ENCODE measurements around the gene ZFAND2A.
"Not testable (repeated sequence)": the region's sequence is repeated elsewhere in the genome, so short reads cannot be mapped to it uniquely, and the experiment has no call there.

Gene ZFAND2A

DNA sequence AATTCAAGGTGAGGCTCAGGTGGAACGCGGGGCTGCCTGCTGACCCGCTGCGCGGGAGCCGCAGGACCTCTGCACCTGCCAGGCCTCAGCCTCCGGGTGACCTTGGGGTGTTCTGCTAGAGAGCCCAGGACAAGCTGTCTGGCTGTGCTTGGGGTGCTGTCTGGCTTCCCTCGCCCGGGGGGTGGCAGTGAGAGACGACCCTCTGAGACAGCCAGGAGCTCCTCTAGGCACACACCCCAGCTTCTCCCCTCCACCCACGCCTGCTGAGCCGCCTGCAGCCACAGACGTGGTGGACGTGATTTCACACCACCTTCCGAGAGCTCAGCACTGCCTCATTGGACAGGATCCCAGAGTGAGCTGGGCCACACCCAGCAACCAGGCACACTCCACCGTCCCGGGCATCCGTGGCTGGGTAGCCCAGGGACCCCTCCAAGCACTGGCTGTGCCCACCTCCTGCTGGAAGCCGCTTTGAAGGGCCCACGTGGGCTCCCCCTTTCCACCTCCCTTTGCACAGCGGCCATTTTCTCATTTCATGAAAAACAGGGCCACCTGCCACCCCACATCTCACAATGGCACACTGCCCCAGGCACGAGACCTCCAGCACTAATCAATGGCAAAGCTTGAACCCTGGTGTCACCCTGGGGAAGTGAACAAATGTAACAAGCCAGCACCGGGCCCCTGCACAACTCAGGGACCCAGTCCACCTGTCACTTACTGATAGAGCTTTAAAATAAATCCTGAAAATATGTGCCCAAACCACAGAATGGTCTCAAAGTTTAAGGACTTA, 35.0 kb downstream of the ZFAND2A start:
- no peak overlapping the region for H3K27ac Mint-ChIP-seq

DNA sequence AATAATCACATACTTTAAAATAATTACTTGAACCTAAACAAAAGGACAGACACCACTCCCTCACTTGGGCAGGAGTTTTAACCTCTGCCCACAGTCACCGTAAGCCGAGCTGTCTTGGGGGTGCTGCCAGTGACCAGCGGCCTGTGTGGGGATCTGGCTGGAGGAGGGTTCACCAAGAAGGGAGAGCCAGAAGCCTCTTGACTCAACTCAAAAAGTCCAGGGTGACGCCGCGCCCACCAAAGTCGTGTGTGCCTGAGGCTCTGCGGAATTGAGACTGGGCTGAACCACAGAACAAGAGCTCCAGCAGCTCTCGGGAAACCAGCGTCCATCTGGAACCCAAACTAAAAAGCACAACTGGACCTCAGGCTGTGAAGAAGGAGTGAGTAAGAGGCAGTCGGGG, 35.8 kb downstream of the ZFAND2A start:
- Mint-ChIP-seq H3K27ac (no peak overlapping the region), H3K9me3 (no peaks in the 10 kb centered on the region), H3K27me3 (no peaks in the 10 kb centered on the region), H3K4me3 (no peak overlapping the region), H3K4me1 (no peaks in the 10 kb centered on the region), H3K36me3 (peaks cover 15% of the 10 kb centered on the region)
- no peak for ATAC-seq

More for the DNA sequence above, 35.0 kb downstream of the ZFAND2A start:
- H3K27me3 Mint-ChIP-seq: no peaks in the 10 kb centered on the region
- no peaks in the 10 kb centered on the region for H3K4me1 Mint-ChIP-seq
- ATAC-seq: peak; percentile 36
- H3K4me3 Mint-ChIP-seq: no peak overlapping the region
- no peaks in the 10 kb centered on the region for H3K9me3 Mint-ChIP-seq
- peaks cover 23% of the 10 kb centered on the region for H3K36me3 Mint-ChIP-seq

DNA sequence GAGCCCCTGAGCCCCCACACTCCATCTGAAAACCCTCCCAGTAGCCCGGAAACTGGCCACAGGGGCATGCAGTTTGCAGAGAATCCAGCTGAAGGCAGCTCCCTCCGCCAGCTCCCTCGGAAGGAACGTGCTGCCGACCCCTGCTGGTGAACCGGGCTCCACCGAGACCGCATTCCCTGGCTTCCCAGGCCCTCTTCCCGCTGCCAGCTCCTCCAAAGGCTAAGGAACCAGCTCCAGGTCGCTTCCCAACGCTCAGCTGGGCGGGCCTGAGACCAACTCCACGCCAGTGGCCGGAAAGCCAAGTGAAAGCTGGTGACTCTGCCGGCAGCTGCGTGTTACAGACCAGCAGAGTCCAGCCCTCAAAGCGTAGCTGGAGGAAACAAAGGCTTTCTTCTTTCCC, 36.3 kb downstream of the ZFAND2A start:
- ATAC-seq: no peak
- no peaks in the 10 kb centered on the region for H3K9me3 Mint-ChIP-seq
- no peaks in the 10 kb centered on the region for H3K4me1 Mint-ChIP-seq
- H3K27ac Mint-ChIP-seq: no peak overlapping the region
- H3K36me3 Mint-ChIP-seq: peaks cover 15% of the 10 kb centered on the region
- H3K27me3 Mint-ChIP-seq: no peaks in the 10 kb centered on the region
- no peak overlapping the region for H3K4me3 Mint-ChIP-seq

DNA sequence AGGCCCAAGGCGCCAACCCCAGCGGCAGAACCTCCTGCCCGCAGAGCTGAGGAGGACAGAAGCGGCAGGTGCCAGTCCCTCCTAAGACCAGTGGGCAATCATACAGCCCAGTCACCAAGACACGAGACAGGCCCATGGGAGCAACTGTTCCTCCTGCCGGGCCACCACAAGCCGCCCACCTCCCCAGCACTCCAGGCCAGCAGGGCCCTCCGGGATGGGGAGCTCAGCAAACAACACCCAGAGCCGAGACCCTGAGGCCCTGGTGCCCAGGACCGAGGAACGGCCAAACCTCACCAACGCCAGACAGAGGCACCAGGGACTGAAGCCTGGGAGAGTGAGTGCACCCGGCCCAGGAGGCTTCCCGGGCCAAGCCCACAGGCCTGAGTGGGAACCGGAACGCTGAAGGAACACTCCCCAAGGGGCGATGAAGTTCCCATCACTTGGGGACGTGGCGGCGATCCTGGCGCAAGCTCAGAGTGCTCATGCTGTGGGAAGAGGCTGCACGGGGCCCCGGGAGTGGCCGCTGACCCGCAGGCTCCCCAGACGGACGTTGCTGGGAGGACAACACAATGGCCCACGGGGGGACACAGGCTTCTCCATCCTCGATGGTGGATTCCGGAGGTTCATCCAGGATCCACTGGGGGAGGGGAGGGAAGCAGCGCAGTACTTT, 37.0 kb downstream of the ZFAND2A start:
- Mint-ChIP-seq H3K4me3 (no peak overlapping the region), H3K27me3 (no peaks in the 10 kb centered on the region), H3K9me3 (no peaks in the 10 kb centered on the region)

GRCh38 chr7:1121886-1122831, 37.8 kb downstream of the ZFAND2A start:
- H3K27me3 Mint-ChIP-seq: no peaks in the 10 kb centered on the region

More for the DNA sequence above, 37.0 kb downstream of the ZFAND2A start:
- Mint-ChIP-seq H3K27ac (no peak overlapping the region), H3K36me3 (peaks cover 19% of the 10 kb centered on the region), H3K4me1 (peaks cover 1% of the 10 kb centered on the region)
- no peak for ATAC-seq

DNA sequence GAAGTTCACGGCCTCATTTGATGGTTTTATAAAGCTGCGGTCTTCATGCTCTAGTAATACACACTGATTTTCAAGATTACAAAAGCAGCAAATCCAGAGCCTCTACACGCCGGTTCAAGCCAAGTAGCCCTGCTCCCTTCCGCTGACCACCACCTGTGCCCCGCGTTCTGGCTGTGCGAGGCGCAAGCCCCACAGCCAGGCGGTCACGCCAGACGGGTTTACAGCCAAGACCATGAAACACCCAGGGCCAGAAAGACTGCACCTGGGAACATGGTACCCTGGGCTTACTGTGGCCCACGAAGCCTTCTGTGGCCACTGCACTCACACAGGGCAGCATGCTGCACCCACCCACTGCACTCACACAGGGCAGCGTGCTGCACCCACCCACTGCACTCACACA, 38.5 kb downstream of the ZFAND2A start:
- peaks cover 6% of the 10 kb centered on the region for H3K4me1 Mint-ChIP-seq
- H3K27ac Mint-ChIP-seq: no peak overlapping the region
- ATAC-seq: no peak
- H3K9me3 Mint-ChIP-seq: peaks cover 2% of the 10 kb centered on the region
- H3K4me3 Mint-ChIP-seq: no peak overlapping the region
- H3K27me3 Mint-ChIP-seq: no peaks in the 10 kb centered on the region
- peaks cover 20% of the 10 kb centered on the region for H3K36me3 Mint-ChIP-seq

More at GRCh38 chr7:1121886-1122831, 37.8 kb downstream of the ZFAND2A start:
- no peak overlapping the region for H3K27ac Mint-ChIP-seq
- ATAC-seq: no peak
- H3K9me3 Mint-ChIP-seq: peaks cover 2% of the 10 kb centered on the region
- H3K4me3 Mint-ChIP-seq: no peak overlapping the region
- H3K4me1 Mint-ChIP-seq: peaks cover 6% of the 10 kb centered on the region
- peaks cover 27% of the 10 kb centered on the region for H3K36me3 Mint-ChIP-seq

GRCh38 chr7:1120791-1121190, 39.2 kb downstream of the ZFAND2A start:
- H3K9me3 Mint-ChIP-seq: peaks cover 2% of the 10 kb centered on the region
- peaks cover 19% of the 10 kb centered on the region for H3K36me3 Mint-ChIP-seq
- H3K4me3 Mint-ChIP-seq: no peak overlapping the region
- H3K4me1 Mint-ChIP-seq: peaks cover 6% of the 10 kb centered on the region
- H3K27ac Mint-ChIP-seq: no peak overlapping the region
- H3K27me3 Mint-ChIP-seq: no peaks in the 10 kb centered on the region
- no peak for ATAC-seq

DNA sequence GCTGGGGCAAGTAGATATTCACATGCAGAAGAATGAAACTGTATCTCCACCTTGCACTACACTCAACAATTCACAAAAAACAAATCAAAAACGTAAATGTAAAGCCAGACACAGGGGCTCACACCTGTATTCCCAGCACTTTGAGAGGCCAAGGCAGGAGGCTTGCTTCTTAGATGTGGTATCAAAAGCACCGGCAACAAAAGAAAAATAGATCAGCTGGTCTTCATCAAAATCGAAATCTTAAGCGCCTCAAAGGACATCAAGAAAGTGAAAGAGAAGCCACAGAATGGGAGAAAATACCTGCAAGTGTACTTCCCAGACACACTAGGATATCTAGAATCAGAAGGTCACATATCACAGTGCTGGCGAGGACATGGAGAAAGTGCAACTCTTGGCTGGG, 40.8 kb downstream of the ZFAND2A start:
- Mint-ChIP-seq H3K36me3 (peaks cover 13% of the 10 kb centered on the region), H3K4me1 (peaks cover 6% of the 10 kb centered on the region), H3K27me3 (no peaks in the 10 kb centered on the region), H3K9me3 (peaks cover 2% of the 10 kb centered on the region), H3K27ac (no peak overlapping the region), H3K4me3 (no peak overlapping the region)
- ATAC-seq: no peak

DNA sequence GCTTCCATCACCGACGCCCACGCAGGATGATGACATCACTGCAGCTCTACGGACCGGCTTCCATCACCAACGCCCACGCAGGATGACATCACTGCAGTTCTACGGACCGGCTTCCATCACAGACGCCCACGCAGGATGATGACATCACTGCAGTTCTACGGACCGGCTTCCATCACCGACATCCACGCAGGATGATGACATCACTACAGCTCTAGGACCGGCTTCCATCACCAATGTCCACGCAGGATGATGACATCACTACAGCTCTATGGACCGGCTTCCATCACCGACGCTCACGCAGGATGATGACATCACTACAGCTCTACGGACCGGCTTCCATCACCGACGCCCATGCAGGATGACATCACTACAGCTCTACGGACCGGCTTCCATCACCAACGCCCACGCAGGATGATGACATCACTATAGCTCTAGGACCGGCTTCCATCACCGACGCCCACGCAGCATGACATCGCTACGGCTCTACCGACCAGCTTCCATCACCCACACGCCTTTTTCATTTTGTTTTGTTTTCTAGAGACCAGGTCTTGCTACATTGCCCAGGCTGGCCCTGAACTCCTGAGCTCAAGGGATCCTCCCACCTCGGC, 42.6 kb downstream of the ZFAND2A start:
- H3K27me3 Mint-ChIP-seq: no peaks in the 10 kb centered on the region
- peaks cover 2% of the 10 kb centered on the region for H3K9me3 Mint-ChIP-seq
- H3K27ac Mint-ChIP-seq: peak overlapping the region; percentile 20
- no peak for ATAC-seq
- H3K36me3 Mint-ChIP-seq: peaks cover 13% of the 10 kb centered on the region
- H3K4me3 Mint-ChIP-seq: peak overlapping the region; percentile 8
- H3K4me1 Mint-ChIP-seq: peaks cover 6% of the 10 kb centered on the region

DNA sequence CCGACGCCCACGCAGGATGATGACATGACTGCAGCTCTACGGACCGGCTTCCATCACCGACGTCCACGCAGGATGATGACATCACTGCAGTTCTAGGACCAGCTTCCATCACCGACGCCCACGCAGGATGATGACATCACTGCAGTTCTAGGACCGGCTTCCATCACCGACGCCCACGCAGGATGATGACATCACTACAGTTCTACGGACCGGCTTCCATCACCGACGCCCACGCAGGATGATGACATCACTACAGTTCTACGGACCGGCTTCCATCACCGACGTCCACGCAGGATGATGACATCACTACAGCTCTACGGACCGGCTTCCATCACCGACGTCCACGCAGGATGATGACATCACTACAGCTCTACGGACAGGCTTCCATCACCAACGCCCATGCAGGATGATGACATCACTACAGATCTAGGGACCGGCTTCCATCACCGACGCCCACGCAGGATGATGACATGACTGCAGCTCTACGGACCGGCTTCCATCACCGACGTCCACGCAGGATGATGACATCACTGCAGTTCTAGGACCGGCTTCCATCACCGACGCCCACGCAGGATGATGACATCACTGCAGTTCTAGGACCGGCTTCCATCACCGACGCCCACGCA, 43.5 kb downstream of the ZFAND2A start:
- ATAC-seq, H3K9me3 Mint-ChIP-seq, H3K27ac Mint-ChIP-seq, H3K4me1 Mint-ChIP-seq, H3K4me3 Mint-ChIP-seq, H3K27me3 Mint-ChIP-seq: not testable (repeated sequence)
- peaks cover 13% of the 10 kb centered on the region for H3K36me3 Mint-ChIP-seq

GRCh38 chr7:1115171-1116045, 44.6 kb downstream of the ZFAND2A start:
- peaks cover 13% of the 10 kb centered on the region for H3K36me3 Mint-ChIP-seq
- not testable (repeated sequence) for ATAC-seq, H3K27ac Mint-ChIP-seq

GRCh38 chr7:1114505-1114904, 45.5 kb downstream of the ZFAND2A start:
- peaks cover 13% of the 10 kb centered on the region for H3K36me3 Mint-ChIP-seq
- no peaks in the 10 kb centered on the region for H3K27me3 Mint-ChIP-seq
- no peak overlapping the region for H3K27ac Mint-ChIP-seq
- peaks cover 2% of the 10 kb centered on the region for H3K9me3 Mint-ChIP-seq
- no peak for ATAC-seq
- H3K4me1 Mint-ChIP-seq: peaks cover 6% of the 10 kb centered on the region
- no peak overlapping the region for H3K4me3 Mint-ChIP-seq

More at GRCh38 chr7:1115171-1116045, 44.6 kb downstream of the ZFAND2A start:
- not testable (repeated sequence) for H3K4me3 Mint-ChIP-seq, H3K27me3 Mint-ChIP-seq, H3K4me1 Mint-ChIP-seq, H3K9me3 Mint-ChIP-seq

GRCh38 chr7:1114088-1114487, 45.9 kb downstream of the ZFAND2A start:
- Mint-ChIP-seq H3K9me3 (peaks cover 2% of the 10 kb centered on the region), H3K4me1 (peaks cover 6% of the 10 kb centered on the region), H3K27ac (no peak overlapping the region), H3K4me3 (no peak overlapping the region), H3K36me3 (peaks cover 13% of the 10 kb centered on the region), H3K27me3 (no peaks in the 10 kb centered on the region)
- no peak for ATAC-seq

- H3K4me3 Mint-ChIP-seq: no peak overlapping the region
- no peak overlapping the region for H3K27ac Mint-ChIP-seq
- H3K36me3 Mint-ChIP-seq: peaks cover 13% of the 10 kb centered on the region
- no peak for ATAC-seq
- peaks cover 6% of the 10 kb centered on the region for H3K4me1 Mint-ChIP-seq
- H3K9me3 Mint-ChIP-seq: peaks cover 2% of the 10 kb centered on the region
- no peaks in the 10 kb centered on the region for H3K27me3 Mint-ChIP-seq
Measured at GRCh38 chr7:1113548-1113885, 46.5 kb downstream of the ZFAND2A start.

Measured in stimulated activated memory B cell treated with anti-CD40 and anti-IgM and Interleukin-4, amounts not matched to agents 10 μg/mL and 1 μg/mL and 100 μg/mL, for 72 hours (primary cell).